SK-N-SH (cell line): ENCODE results near the gene DNAJC4.

Experiments
- CHD2 ChIP-seq: fragments of 150-350 bp; IDR thresholded peaks from 2 replicates; pipeline ENCODE4 v1.6.1; 2018; ENCODE audit warnings: low read length; ENCODE audit not compliant: partially characterized antibody
- EP300 ChIP-seq, 2 experiments: IDR thresholded peaks; 2 replicates each; pipeline versions ENCODE4 v1.4.0 to v1.6.1; 2012; ENCODE audit warnings: borderline replicate concordance in 1 of 2, low read depth in 1 of 2, low read length in 1 of 2
- TF ChIP-seq, protein P1 (sequence below): fragments of 200-600 bp; sonication (generic); IDR thresholded peaks from 2 replicates; pipeline ENCODE4 v1.6.1; 2017; ENCODE audit warnings: antibody characterized with exemption, mild to moderate bottlenecking, moderate library complexity

GRCh38 chr11:64201543-64201942 is 28.8 kb upstream of the DNAJC4 start:
- TF ChIP-seq, protein P1, sequence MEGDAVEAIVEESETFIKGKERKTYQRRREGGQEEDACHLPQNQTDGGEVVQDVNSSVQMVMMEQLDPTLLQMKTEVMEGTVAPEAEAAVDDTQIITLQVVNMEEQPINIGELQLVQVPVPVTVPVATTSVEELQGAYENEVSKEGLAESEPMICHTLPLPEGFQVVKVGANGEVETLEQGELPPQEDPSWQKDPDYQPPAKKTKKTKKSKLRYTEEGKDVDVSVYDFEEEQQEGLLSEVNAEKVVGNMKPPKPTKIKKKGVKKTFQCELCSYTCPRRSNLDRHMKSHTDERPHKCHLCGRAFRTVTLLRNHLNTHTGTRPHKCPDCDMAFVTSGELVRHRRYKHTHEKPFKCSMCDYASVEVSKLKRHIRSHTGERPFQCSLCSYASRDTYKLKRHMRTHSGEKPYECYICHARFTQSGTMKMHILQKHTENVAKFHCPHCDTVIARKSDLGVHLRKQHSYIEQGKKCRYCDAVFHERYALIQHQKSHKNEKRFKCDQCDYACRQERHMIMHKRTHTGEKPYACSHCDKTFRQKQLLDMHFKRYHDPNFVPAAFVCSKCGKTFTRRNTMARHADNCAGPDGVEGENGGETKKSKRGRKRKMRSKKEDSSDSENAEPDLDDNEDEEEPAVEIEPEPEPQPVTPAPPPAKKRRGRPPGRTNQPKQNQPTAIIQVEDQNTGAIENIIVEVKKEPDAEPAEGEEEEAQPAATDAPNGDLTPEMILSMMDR, result no peak
- TF ChIP-seq CHD2 (no peak), EP300 (IDR thresholded peaks at IDR 0.05; ENCODE audit: borderline replicate concordance in 1 of 2, low read depth in 1 of 2, low read length in 1 of 2) (no peak)
